Keratinocyte (primary cell): Measurements from ENCODE around the gene IL1RAP.

Source experiments
- CTCF ChIP-seq, 3 experiments: IDR thresholded peaks in 1 of 3; conservative IDR thresholded peaks in 1 of 3; optimal IDR thresholded peaks in 1 of 3; 2 replicates in 2 of 3; 3 replicates in 1 of 3; pipeline versions ENCODE3 to v1.5.1; 2011; ENCODE audit warnings: low read length in 3 of 3, mild to moderate bottlenecking in 3 of 3, moderate library complexity in 2 of 3, control low read depth in 1 of 3, inconsistent platforms in 1 of 3; ENCODE audit not compliant: insufficient read depth in 2 of 3; ENCODE audit errors: extremely low read depth in 1 of 3
- EZH2 ChIP-seq: IDR thresholded peaks from one replicate; pipeline ENCODE4 v1.6.1; 2012; ENCODE audit warnings: inconsistent platforms, mild to moderate bottlenecking, low read length, moderate library complexity

- TF ChIP-seq EZH2 = no peak
- TF ChIP-seq CTCF (optimal IDR thresholded peaks at IDR 0.05 in 1 of 3, IDR thresholded peaks at IDR 0.05 in 1 of 3, conservative IDR thresholded peaks at IDR 0.05 in 1 of 3; ENCODE audit: extremely low read depth in 1 of 3, insufficient read depth in 2 of 3, low read length in 3 of 3) = no peak
Observed at GRCh38 chr3:190676481-190676880, 162.6 kb downstream of the IL1RAP start.
